HG03575 (cell line): ENCODE results near the gene MLF2.

ENCODE experiments used
- ATAC-seq: cut with Tn5 transposase; IDR thresholded peaks from one replicate; pipeline ENCODE4 v1.9.1; 2021; ENCODE audit not compliant: unreplicated experiment, insufficient number of reproducible peaks, low FRiP score; ENCODE audit errors: extremely low read depth

MLF2 gene

DNA sequence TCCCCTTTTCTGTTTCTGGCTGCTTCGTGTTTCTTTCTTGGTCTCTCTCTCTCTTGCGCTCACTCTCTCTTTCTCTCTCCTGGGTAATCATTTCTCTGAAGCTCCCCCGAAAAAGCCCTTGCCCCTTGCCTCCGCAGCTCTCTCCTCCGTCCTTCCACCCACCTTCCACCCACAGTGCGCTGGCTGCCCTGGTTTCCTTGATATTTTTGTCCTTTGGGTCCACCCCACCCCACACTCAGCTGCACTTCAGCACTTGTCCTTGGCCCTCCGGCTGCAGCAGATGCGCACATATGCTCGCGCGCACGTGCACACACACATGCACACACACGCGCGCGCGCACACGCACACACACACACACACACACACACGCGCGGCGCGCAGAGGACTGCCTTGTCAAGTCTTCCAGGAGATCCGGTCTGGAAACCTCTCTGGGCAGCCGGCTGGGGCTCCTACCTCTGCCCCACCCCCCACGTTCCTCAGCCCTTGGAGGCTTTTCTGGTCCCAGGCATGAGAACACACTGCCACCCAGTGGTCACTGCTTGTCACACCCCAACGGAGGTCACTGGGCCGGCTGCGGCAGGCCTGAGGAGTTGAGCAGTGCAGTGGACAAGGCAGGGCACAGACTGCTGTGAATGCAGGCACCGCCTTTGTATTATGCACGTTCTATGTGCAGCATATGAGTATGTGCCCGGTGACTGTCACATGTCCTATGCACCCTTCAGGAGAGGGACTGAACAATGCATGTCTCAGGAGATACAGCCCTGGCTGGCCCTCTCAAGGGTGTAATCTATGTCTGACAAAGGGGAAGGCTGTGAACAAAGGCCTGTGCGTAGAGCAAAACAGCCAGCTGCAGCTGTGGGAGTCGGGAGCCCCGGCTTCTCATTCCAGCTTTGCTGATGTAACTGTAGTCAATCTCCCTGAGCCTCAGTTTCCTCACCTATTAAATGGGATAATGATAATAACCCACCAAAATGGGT, 25.9 kb upstream of the MLF2 start:
- ATAC-seq = no peak

DNA sequence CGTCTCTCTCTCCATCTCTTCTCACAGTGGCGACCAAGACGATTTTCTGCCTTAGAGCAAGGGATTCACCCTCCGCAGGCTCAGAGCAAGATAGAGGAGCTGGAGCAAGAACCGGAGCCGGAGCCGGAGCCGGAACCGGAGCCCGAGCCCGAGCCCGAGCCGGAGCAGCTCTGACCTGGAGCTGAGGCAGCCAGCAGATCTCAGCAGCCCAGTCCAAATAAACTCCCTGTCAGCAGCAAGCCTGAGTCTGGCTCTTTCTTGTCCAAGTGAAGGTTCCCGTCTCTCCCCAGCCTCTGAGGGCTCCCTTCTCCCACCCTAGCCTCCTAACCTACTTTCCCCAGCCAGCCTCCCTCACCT, 25.3 kb upstream of the MLF2 start:
- no peak for ATAC-seq

- ATAC-seq = no peak
Observed at GRCh38 chr12:6777386-6777785, 24.4 kb upstream of the MLF2 start.

- ATAC-seq = no peak
Observed at GRCh38 chr12:6775185-6776174, 22.5 kb upstream of the MLF2 start.

GRCh38 chr12:6774499-6775062, 21.6 kb upstream of the MLF2 start:
- no peak for ATAC-seq

- no peak for ATAC-seq
Observed at GRCh38 chr12:6773590-6774351, 20.8 kb upstream of the MLF2 start.

- no peak for ATAC-seq
Observed at GRCh38 chr12:6772726-6773589, 20.0 kb upstream of the MLF2 start.

- ATAC-seq = no peak
Observed at GRCh38 chr12:6772331-6772695, 19.4 kb upstream of the MLF2 start, which contains the start of gene LAG3. TSS of gene LAG3 (plus strand) at chr12:6772520. CDS start at chr12:6772853, 333 bp downstream.

GRCh38 chr12:6771509-6772330, 18.8 kb upstream of the MLF2 start:
- ATAC-seq = no peak

GRCh38 chr12:6771091-6771495, 18.2 kb upstream of the MLF2 start:
- ATAC-seq = no peak

GRCh38 chr12:6770600-6770999, 17.7 kb upstream of the MLF2 start:
- no peak for ATAC-seq

- no peak for ATAC-seq
Observed at GRCh38 chr12:6770094-6770493, 17.2 kb upstream of the MLF2 start.

DNA sequence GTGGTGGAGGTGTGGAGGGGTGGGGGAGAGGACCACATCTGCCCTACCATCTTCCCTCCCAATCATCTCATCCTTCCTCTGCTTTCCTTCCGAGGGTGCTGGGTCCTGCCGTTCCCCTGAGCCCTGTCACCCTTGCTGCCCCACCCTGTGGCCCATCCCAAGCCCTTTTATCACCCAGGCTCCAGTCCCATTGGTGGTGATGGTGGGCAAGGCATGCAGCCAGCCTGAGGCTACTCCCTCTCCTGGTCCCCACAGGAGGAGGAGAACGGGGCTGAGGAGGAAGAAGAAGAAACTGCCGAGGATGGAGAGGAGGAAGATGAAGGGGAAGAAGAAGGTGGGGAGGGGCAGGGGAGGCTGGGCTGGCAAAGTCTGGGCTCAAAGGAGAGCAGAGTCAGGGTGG, 16.7 kb upstream of the MLF2 start:
- no peak for ATAC-seq

GRCh38 chr12:6768990-6769389, 16.0 kb upstream of the MLF2 start:
- ATAC-seq = no peak

GRCh38 chr12:6768437-6768914, 15.5 kb upstream of the MLF2 start:
- ATAC-seq = no peak

DNA sequence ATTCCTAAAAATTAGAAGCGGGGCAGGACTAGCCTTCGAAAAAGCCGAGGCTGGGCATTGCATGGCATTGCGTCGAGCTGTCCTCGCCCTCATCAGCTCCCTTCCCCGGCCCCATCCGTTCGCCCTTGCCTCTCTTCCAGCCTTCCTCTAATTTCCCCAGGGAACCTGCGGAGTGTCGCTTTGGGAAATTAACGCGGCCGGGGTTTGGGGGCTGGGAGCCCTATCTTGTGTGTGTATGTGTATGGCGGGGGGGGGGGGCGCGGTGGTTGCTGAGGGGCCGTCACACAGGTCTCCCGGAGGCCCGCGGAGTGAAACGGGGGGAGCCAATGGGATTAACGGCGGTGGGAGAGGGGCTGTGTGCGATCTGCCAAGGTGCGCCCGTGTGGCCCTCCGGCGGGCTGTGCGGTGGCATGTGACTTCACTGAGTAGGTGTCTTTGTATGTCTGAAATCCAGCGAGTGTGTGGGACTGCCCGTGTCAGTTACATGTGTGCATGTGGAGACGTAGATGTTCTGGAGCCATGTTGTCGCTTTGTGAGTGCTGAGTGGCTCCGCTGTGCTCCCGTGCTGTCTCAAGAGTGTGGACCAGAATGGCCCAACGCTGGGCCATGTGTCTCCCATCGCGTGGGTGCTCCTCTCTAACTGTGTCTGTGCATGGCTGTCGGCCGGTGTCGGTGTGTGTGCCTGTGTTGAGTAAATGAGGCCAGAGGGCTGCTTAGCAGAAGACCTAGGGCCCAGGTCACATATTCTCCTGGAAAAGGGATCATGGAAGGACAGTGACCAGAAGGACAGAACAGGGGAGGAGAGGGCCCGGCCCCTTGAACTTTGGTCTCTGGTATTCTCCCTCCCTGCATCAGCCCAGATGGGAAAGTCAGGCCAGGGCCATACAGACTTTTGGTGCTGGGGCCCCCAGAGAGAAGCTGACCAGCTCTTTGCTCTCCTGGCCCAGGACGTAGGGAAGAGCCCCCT, 14.7 kb upstream of the MLF2 start:
- no peak for ATAC-seq
